GM21526 (cell line): ENCODE results near the gene ATG4C.

Experiments
- ATAC-seq: cut with Tn5 transposase; IDR thresholded peaks from one replicate; pipeline ENCODE4 v1.9.1; 2021; ENCODE audit warnings: moderate library complexity; ENCODE audit not compliant: unreplicated experiment, low FRiP score

ATG4C gene

GRCh38 chr1:62834400-62834961, 50.5 kb downstream of the ATG4C start:
- ATAC-seq: no peak

GRCh38 chr1:62836856-62837540, 53.1 kb downstream of the ATG4C start:
- ATAC-seq: no peak

- ATAC-seq: no peak
Measured at GRCh38 chr1:62840555-62840954, 56.6 kb downstream of the ATG4C start.

GRCh38 chr1:62841587-62842169, 57.7 kb downstream of the ATG4C start:
- ATAC-seq: peak; percentile 69

GRCh38 chr1:62844030-62844429, 60.1 kb downstream of the ATG4C start:
- no peak for ATAC-seq

GRCh38 chr1:62849031-62849430, 65.1 kb downstream of the ATG4C start:
- no peak for ATAC-seq

GRCh38 chr1:62852253-62852652, 68.3 kb downstream of the ATG4C start:
- no peak for ATAC-seq

GRCh38 chr1:62856960-62857359, 73.0 kb downstream of the ATG4C start:
- ATAC-seq: no peak

- no peak for ATAC-seq
Measured at GRCh38 chr1:62869217-62869754, 85.4 kb downstream of the ATG4C start.

- no peak for ATAC-seq
Measured at GRCh38 chr1:62870148-62870547, 86.2 kb downstream of the ATG4C start.

GRCh38 chr1:62875676-62876075, 91.7 kb downstream of the ATG4C start:
- no peak for ATAC-seq

- ATAC-seq: no peak
Measured at GRCh38 chr1:62876535-62876934, 92.6 kb downstream of the ATG4C start.

GRCh38 chr1:62877579-62877978, 93.6 kb downstream of the ATG4C start:
- ATAC-seq: no peak

- ATAC-seq: no peak
Measured at GRCh38 chr1:62879962-62880361, 96.0 kb downstream of the ATG4C start.

- no peak for ATAC-seq
Measured at GRCh38 chr1:62882201-62883104, 98.5 kb downstream of the ATG4C start.

- no peak for ATAC-seq
Measured at GRCh38 chr1:62884156-62884740, 100.3 kb downstream of the ATG4C start.

GRCh38 chr1:62887799-62888507, 104.0 kb downstream of the ATG4C start:
- no peak for ATAC-seq

GRCh38 chr1:62891956-62892562, 108.1 kb downstream of the ATG4C start:
- no peak for ATAC-seq

- no peak for ATAC-seq
Measured at GRCh38 chr1:62897788-62898187, 113.9 kb downstream of the ATG4C start.
